Measurements from ENCODE around the gene TAGLN.
"Not testable (repeated sequence)": the region's sequence is repeated elsewhere in the genome, so short reads cannot be mapped to it uniquely, and the experiment has no call there.

Gene TAGLN

DNA sequence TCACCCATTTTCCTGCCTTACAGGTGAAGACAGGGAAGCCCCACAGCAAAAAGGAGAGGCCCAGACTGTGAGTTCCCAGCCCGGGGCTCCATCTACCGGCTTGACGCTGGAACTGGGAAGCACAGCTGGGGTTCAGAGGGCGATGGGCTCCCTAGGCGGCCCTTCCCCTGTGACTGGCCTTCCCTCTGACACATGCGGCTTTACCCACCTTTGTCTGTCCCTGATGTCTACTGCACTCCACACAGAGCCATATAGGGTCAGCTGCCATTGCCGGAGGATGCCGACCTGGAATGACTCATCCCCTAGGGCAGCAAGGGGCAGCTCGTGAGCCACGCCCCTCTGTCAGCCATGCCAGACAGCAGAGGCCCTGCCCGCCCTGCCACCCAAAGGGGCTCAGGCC is 7.7 kb downstream of the TAGLN start:
- H3K27me3 ChIP-seq (ENCODE audit: control insufficient read depth, insufficient read depth, low read length); H3K9ac ChIP-seq (ENCODE audit: low read depth, low read length); H3K4me3 ChIP-seq (ENCODE audit: low read depth, low read length); H3K4me1 ChIP-seq (ENCODE audit: control insufficient read depth, insufficient read depth, low read length); H3K27ac ChIP-seq (ENCODE audit: low read depth, low read length); H3K9me3 ChIP-seq (ENCODE audit: control insufficient read depth, insufficient read depth, low read length): not testable (repeated sequence)
- H3K36me3 ChIP-seq (ENCODE audit: control insufficient read depth, insufficient read depth, low read length) = peaks cover 33% of the 10 kb centered on the region

DNA sequence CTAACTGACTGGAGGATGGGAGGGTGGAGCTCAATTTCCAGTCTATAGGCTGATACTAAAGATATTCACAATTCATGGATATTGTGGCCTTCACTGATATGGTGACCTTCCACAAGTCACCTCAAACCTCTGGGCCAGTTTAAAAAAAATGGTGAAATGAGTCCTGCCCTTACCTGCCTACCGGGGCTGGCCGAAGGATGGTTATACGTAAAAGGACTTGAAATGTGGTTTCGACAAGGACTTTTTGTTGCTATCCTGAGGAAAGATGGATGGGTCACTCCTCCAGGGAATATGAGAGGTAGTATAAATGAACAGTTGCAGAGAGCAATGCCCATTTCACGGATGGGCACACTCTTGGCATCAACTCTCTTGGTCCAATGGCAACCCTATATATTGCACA is 8.3 kb downstream of the TAGLN start:
- not testable (repeated sequence) for H3K9ac ChIP-seq (ENCODE audit: low read depth, low read length); H3K4me1 ChIP-seq (ENCODE audit: control insufficient read depth, insufficient read depth, low read length); H3K9me3 ChIP-seq (ENCODE audit: control insufficient read depth, insufficient read depth, low read length); H3K27ac ChIP-seq (ENCODE audit: low read depth, low read length); H3K4me3 ChIP-seq (ENCODE audit: low read depth, low read length); H3K27me3 ChIP-seq (ENCODE audit: control insufficient read depth, insufficient read depth, low read length)
- peaks cover 31% of the 10 kb centered on the region for H3K36me3 ChIP-seq (ENCODE audit: control insufficient read depth, insufficient read depth, low read length)

DNA sequence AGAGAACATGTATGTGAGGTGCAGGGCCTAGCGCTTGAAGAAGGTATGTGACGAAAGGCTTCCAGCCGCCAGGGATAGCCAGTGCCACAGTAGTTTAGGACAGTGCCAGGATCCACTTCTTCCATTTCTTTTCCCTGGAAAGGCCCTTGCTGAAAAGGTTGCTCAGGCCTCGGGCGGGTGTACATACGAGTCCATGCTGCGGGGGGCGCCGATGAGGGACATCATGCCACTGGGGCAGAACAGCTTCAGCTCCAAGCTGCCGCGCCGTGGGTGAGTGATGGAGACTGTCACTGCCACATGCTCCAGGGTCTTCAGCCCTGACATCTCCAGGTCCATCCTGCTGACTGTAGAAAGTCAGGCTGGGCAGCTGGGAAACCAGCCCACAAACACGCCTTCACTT is 9.5 kb downstream of the TAGLN start:
- H3K4me1 ChIP-seq (ENCODE audit: control insufficient read depth, insufficient read depth, low read length) = not testable (repeated sequence)

GRCh38 chr11:117209351-117210125 is 10.4 kb downstream of the TAGLN start:
- H3K27ac ChIP-seq (ENCODE audit: low read depth, low read length); H3K27me3 ChIP-seq (ENCODE audit: control insufficient read depth, insufficient read depth, low read length); H3K9ac ChIP-seq (ENCODE audit: low read depth, low read length); H3K4me1 ChIP-seq (ENCODE audit: control insufficient read depth, insufficient read depth, low read length); H3K9me3 ChIP-seq (ENCODE audit: control insufficient read depth, insufficient read depth, low read length); H3K4me3 ChIP-seq (ENCODE audit: low read depth, low read length): not testable (repeated sequence)
- peaks cover 17% of the 10 kb centered on the region for H3K36me3 ChIP-seq (ENCODE audit: control insufficient read depth, insufficient read depth, low read length)

More for the DNA sequence above, 9.5 kb downstream of the TAGLN start:
- not testable (repeated sequence) for H3K9ac ChIP-seq (ENCODE audit: low read depth, low read length); H3K4me3 ChIP-seq (ENCODE audit: low read depth, low read length); H3K27me3 ChIP-seq (ENCODE audit: control insufficient read depth, insufficient read depth, low read length); H3K9me3 ChIP-seq (ENCODE audit: control insufficient read depth, insufficient read depth, low read length); H3K27ac ChIP-seq (ENCODE audit: low read depth, low read length)
- peaks cover 25% of the 10 kb centered on the region for H3K36me3 ChIP-seq (ENCODE audit: control insufficient read depth, insufficient read depth, low read length)

- H3K27me3 ChIP-seq (ENCODE audit: control insufficient read depth, insufficient read depth, low read length) = no peaks in the 10 kb centered on the region
- no peak overlapping the region for H3K4me3 ChIP-seq (ENCODE audit: low read depth, low read length)
- no peaks in the 10 kb centered on the region for H3K4me1 ChIP-seq (ENCODE audit: control insufficient read depth, insufficient read depth, low read length)
- no peaks in the 10 kb centered on the region for H3K9me3 ChIP-seq (ENCODE audit: control insufficient read depth, insufficient read depth, low read length)
- H3K36me3 ChIP-seq (ENCODE audit: control insufficient read depth, insufficient read depth, low read length) = peaks cover 7% of the 10 kb centered on the region
- H3K9ac ChIP-seq (ENCODE audit: low read depth, low read length) = no peak overlapping the region
- no peak overlapping the region for H3K27ac ChIP-seq (ENCODE audit: low read depth, low read length)
Measured at GRCh38 chr11:117210620-117211019, 11.4 kb downstream of the TAGLN start.

DNA sequence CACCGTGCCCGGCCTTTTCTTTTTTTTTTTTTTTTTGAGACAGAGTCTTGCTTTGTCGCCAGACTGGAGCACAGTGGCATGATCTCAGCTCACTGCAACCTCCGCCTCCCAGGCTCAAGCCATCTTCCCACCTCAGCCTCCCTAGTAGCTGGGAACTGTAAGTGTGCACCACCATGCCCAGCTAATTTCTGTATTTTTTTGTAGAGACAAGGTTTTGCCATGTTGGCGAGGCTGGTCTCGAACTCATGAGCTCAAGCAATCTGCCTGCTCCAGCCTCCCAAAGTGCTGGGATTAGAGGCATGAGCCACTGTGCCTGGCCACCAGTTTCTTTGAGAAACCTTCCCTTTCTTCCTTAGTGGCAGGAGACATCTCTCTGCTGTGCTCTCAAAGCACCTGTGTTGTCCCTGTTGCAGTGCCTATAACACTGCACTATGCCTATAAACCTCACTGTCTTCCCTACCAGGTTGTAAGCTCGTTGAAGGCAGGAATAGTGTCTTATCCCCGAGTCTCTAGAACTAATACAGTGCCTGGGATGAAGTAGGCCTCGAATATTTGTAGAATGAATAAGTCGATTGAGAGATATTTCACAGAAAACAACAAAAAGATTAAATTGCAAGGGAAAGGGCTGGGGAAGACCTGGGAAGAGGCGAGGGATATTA is 13.7 kb downstream of the TAGLN start:
- H3K27me3 ChIP-seq (ENCODE audit: control insufficient read depth, insufficient read depth, low read length) = no peaks in the 10 kb centered on the region
- H3K9ac ChIP-seq (ENCODE audit: low read depth, low read length) = no peak overlapping the region
- H3K36me3 ChIP-seq (ENCODE audit: control insufficient read depth, insufficient read depth, low read length) = peaks cover 25% of the 10 kb centered on the region
- no peaks in the 10 kb centered on the region for H3K4me1 ChIP-seq (ENCODE audit: control insufficient read depth, insufficient read depth, low read length)
- no peaks in the 10 kb centered on the region for H3K9me3 ChIP-seq (ENCODE audit: control insufficient read depth, insufficient read depth, low read length)
- H3K27ac ChIP-seq (ENCODE audit: low read depth, low read length) = no peak overlapping the region
- no peak overlapping the region for H3K4me3 ChIP-seq (ENCODE audit: low read depth, low read length)

GRCh38 chr11:117214404-117215110 is 15.4 kb downstream of the TAGLN start:
- Histone ChIP-seq H3K9ac (ENCODE audit: low read depth, low read length) (no peak overlapping the region), H3K4me1 (ENCODE audit: control insufficient read depth, insufficient read depth, low read length) (no peaks in the 10 kb centered on the region), H3K27me3 (ENCODE audit: control insufficient read depth, insufficient read depth, low read length) (no peaks in the 10 kb centered on the region), H3K9me3 (ENCODE audit: control insufficient read depth, insufficient read depth, low read length) (no peaks in the 10 kb centered on the region), H3K27ac (ENCODE audit: low read depth, low read length) (no peak overlapping the region), H3K36me3 (ENCODE audit: control insufficient read depth, insufficient read depth, low read length) (peaks cover 42% of the 10 kb centered on the region), H3K4me3 (ENCODE audit: low read depth, low read length) (no peak overlapping the region)

GRCh38 chr11:117217141-117218084 is 18.2 kb downstream of the TAGLN start:
- no peak overlapping the region for H3K4me3 ChIP-seq (ENCODE audit: low read depth, low read length)
- no peak overlapping the region for H3K9ac ChIP-seq (ENCODE audit: low read depth, low read length)
- H3K36me3 ChIP-seq (ENCODE audit: control insufficient read depth, insufficient read depth, low read length) = peaks cover 59% of the 10 kb centered on the region
- H3K9me3 ChIP-seq (ENCODE audit: control insufficient read depth, insufficient read depth, low read length) = no peaks in the 10 kb centered on the region
- H3K27me3 ChIP-seq (ENCODE audit: control insufficient read depth, insufficient read depth, low read length) = no peaks in the 10 kb centered on the region
- H3K4me1 ChIP-seq (ENCODE audit: control insufficient read depth, insufficient read depth, low read length) = no peaks in the 10 kb centered on the region
- H3K27ac ChIP-seq (ENCODE audit: low read depth, low read length) = no peak overlapping the region

DNA sequence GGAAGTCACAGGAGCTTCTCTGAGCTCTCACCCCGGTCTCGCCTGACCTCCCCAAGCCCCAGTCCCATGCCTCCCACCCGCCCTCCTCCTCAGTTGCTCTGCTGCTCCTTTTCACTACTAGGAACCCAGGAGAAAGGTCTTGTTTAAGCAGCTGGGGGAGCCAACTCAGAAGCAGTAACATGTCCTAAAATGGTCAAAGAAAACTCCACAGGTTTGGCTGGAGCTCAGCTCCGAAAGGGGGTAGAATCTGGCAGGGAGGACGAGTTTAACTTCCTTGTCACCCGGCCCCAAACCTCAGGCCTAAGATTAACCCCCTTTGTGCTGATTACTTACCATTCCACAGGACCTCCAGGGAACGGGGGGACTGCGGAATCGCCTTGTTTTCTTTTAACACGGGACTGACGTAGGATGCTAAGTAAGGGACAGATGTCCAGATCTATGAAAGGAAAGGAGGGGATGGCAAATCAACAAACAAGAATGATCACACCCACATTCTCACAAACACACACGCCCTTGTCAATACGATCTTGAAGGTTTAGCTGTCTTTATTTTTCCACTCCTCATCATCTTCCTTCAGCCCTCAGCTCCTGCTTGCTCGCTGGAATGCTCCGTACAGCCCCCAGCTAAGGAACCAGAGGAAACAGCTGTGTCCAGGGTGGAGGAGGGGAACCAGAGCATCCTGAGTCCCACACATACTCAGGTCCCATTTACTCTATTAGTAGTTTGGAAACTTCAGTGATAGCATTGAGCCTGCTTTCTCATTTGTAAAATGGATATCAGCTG is 19.2 kb downstream of the TAGLN start:
- H3K27ac ChIP-seq (ENCODE audit: low read depth, low read length) = no peak overlapping the region

GRCh38 chr11:117219001-117219400 is 19.8 kb downstream of the TAGLN start:
- Histone ChIP-seq H3K4me3 (ENCODE audit: low read depth, low read length) (no peak overlapping the region), H3K4me1 (ENCODE audit: control insufficient read depth, insufficient read depth, low read length) (no peaks in the 10 kb centered on the region), H3K27ac (ENCODE audit: low read depth, low read length) (no peak overlapping the region), H3K36me3 (ENCODE audit: control insufficient read depth, insufficient read depth, low read length) (peaks cover 65% of the 10 kb centered on the region), H3K9me3 (ENCODE audit: control insufficient read depth, insufficient read depth, low read length) (no peaks in the 10 kb centered on the region), H3K27me3 (ENCODE audit: control insufficient read depth, insufficient read depth, low read length) (no peaks in the 10 kb centered on the region), H3K9ac (ENCODE audit: low read depth, low read length) (no peak overlapping the region)

More for the DNA sequence above, 19.2 kb downstream of the TAGLN start:
- Histone ChIP-seq H3K4me3 (ENCODE audit: low read depth, low read length) (no peak overlapping the region), H3K36me3 (ENCODE audit: control insufficient read depth, insufficient read depth, low read length) (peaks cover 63% of the 10 kb centered on the region), H3K4me1 (ENCODE audit: control insufficient read depth, insufficient read depth, low read length) (no peaks in the 10 kb centered on the region), H3K9me3 (ENCODE audit: control insufficient read depth, insufficient read depth, low read length) (no peaks in the 10 kb centered on the region), H3K27me3 (ENCODE audit: control insufficient read depth, insufficient read depth, low read length) (no peaks in the 10 kb centered on the region), H3K9ac (ENCODE audit: low read depth, low read length) (no peak overlapping the region)

All from HUES48 (cell line).